ENCODE results near the gene TCEA3. TPM values are rescaled to one million over a fixed set of nuclear protein-coding genes. Genes with fewer than 3 reads are reported as not detected.

TCEA3 gene
- total and polyA plus RNA-seq, 3 donors from 2014 or later: 10.8 to 14.7 (median 12.6) TPM

GRCh38 chr1:23344987-23345472 lies 79.5 kb downstream of the TCEA3 start:
- peak overlapping the region; percentile 94 to 97 for H3K4me3 ChIP-seq
- peaks cover 29% of the 10 kb centered on the region for H3K4me1 ChIP-seq
- 15 to 31% methylated on average over 8 of the region's 8 CpGs for WGBS, 2 donors
- intact Hi-C loops (cut with DNase I; ENCODE audit: low total_unique reads): no loop called here
- H3K9me3 ChIP-seq: no peaks in the 10 kb centered on the region
- peak overlapping the region; percentile 97 to 98 for H3K27ac ChIP-seq
- no peaks in the 10 kb centered on the region for H3K27me3 ChIP-seq
- TF ChIP-seq POLR2A (IDR thresholded peaks at IDR 0.05): no peak
- TF ChIP-seq CTCF (IDR thresholded peaks at IDR 0.05): no peak
- no peaks in the 10 kb centered on the region for H3K36me3 ChIP-seq (ENCODE audit: low read depth, missing control alignments)
- DNase-seq: no peak

DNA sequence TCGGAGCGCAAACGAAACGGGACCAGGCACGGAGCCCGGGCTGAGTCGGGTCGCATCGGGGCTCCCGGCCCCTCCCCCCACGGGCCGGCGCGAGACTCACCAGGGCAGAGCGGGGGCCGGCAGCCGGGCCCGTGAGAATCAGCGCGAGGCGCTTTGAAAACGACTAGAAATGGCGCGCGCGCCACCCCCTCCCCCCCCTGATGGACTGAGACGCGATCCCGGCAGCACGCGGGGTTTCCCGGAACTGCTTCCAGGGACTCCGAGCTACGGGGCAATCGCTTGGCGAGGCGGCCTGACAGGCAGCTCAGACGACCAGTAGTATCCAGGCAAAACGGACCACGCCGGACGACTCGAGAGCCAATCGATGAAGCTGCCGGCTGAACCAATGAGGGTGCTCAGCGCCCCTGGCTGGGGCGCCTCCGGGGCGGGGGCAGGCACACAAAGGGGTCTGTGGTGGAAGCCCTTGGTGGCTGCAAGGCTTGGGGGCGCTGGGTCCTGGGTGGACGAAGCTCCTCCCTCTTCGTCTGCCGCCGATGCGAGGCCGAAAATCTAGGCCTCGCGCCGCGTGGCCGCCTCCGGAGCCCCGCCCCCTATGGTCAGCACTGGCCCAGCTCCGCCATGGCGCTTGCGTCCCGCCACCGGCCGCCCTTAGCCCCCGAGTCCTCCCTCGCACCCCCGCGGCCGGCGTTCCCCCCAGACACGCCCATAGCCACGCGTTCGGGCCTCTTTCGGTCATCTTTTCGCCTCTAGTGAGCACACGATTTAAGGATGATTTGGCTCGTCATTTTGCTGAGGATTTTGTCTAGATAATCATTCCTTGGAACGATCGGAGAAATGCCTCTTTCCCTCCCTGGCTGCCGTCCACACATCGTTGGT lies 80.2 kb downstream of the TCEA3 start, which contains the start of gene HNRNPR:
HNRNPR (minus strand) TSS at position 174 of the 876 bp plus-strand sequence. CDS start 3,276 bp downstream, outside the sequence.
- Histone ChIP-seq H3K4me1 (peaks cover 30% of the 10 kb centered on the region), H3K36me3 (ENCODE audit: low read depth, missing control alignments) (no peaks in the 10 kb centered on the region)

DNA sequence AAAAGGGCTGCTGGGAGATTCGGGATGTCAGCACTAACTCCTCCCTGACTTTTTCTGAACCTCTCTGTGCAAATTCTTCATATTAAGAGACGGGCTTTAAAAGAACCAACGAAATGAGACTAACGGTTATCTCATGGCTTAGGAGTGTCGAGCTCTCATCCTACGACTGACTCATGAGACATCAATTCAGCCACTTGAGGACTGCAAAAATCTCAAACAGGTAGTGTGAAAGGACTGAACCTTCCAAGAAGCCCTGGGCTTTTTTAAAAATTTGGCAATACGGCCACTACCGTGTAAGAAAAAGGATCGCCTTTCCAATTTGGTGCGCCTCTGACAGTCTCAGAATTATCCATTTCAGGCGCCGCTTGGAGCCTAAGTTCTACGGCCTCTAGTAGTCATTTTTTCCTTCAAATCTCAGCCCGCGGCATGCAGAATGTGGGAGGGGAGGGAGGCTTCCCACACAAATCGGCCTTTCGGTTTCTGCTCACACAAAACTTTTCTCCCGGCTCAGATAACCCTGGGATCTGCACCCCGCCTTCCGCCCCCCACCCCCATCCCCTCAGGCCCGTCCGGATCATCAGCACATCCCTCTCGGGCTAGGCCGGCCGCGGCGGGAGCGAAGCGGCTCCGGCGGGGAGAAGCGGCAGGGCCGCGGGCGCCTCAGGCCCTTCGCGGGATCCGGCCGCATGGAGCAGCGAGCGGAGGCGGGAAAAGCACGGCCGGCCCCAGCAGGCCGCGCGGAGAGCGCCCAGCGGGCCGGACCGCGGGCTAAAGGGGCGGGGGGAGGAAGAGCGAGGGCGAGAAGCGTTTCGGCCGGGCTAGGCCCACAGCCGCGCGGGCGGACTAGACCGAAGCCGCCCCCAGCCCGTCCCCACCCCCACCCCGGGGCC lies 81.1 kb downstream of the TCEA3 start:
- intact Hi-C loops (cut with DNase I; ENCODE audit: low total_unique reads): no loop called here
- Histone ChIP-seq H3K27ac (peak overlapping the region; percentile 97 to 98), H3K4me1 (peaks cover 34% of the 10 kb centered on the region), H3K9me3 (no peaks in the 10 kb centered on the region), H3K4me3 (peak overlapping the region; percentile 94 to 97), H3K27me3 (no peaks in the 10 kb centered on the region), H3K36me3 (ENCODE audit: low read depth, missing control alignments) (no peaks in the 10 kb centered on the region)
- TF ChIP-seq CTCF (IDR thresholded peaks at IDR 0.05): no peak
- no peak for TF ChIP-seq POLR2A (IDR thresholded peaks at IDR 0.05)
- WGBS, 2 donors: 0% methylated on average over 20 to 50 of the region's 66 CpGs
- DNase-seq: peak; percentile 34

More for the DNA sequence above, 80.2 kb downstream of the TCEA3 start, which contains the start of gene HNRNPR:
- peak; percentile 100 for DNase-seq
- intact Hi-C loops (cut with DNase I; ENCODE audit: low total_unique reads): no loop called here
- WGBS, 2 donors: 0% methylated on average over 54 to 74 of the region's 87 CpGs
- Histone ChIP-seq H3K4me3 (peak within 1 kb of the TSS; percentile 94 to 97), H3K27me3 (no peaks in the 10 kb centered on the region), H3K9me3 (no peaks in the 10 kb centered on the region), H3K27ac (peak within 1 kb of the TSS; percentile 97 to 98)
- peak; percentile 25 for TF ChIP-seq POLR2A (IDR thresholded peaks at IDR 0.05)
- no peak for TF ChIP-seq CTCF (IDR thresholded peaks at IDR 0.05)

DNA sequence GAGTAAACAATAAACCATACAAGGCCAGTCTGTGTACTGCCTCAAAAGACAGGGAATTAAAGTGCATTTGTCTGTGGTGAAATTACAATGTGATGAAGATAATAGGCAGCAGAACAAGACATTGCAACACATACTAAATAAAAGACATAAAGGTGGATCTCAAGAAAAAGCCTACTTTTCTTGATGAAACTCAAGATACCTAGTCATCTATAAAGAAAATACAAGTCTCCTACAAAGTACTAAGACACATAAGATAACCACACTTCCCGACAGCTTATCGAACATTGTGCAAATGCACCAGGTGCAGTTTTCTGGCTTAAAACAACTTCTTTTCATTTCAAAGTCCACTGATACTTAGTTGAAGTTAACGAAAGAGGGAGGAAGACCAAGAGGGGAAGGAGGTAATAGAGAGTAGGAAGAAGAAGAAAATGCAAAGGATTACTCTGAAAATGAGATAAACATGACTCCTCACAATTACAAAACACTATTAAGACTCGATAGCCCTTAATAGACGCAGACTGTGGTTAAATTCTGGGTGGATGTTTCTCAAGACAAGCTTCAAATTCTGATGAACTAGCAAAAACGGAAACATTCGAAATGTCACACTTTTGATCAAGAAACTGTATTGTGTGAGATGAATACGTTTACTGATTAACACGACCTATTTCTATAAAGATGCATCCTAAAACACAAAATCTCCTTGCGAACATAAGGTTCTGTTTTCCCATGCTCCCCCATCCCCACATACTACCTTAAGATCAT lies 82.4 kb downstream of the TCEA3 start:
- Histone ChIP-seq H3K4me3 (peak overlapping the region in 1 of 2 donors; percentile 97), H3K36me3 (ENCODE audit: low read depth, missing control alignments) (no peaks in the 10 kb centered on the region), H3K9me3 (no peaks in the 10 kb centered on the region), H3K4me1 (peaks cover 41% of the 10 kb centered on the region), H3K27ac (peak overlapping the region; percentile 17 to 97), H3K27me3 (no peaks in the 10 kb centered on the region)
- intact Hi-C loops (cut with DNase I; ENCODE audit: low total_unique reads): no loop called here
- no peak for DNase-seq
- TF ChIP-seq POLR2A (IDR thresholded peaks at IDR 0.05): no peak
- WGBS, 2 donors: 3 to 4% methylated on average over 10 of the region's 10 CpGs

All from testis (tissue), 3 donors.